Measurements from ENCODE around the gene RSU1. TPM values are rescaled to one million over a fixed set of nuclear protein-coding genes. Genes with fewer than 3 reads are reported as not detected.

RSU1 gene
- total RNA-seq, 1 donor from 2014 or later = 75.3 TPM

GRCh38 chr10:16770670-16771069, 46.6 kb downstream of the RSU1 start:
- no peaks in the 10 kb centered on the region for H3K27me3 ChIP-seq (ENCODE audit: control insufficient read depth, insufficient read depth, low read length)
- TF ChIP-seq, protein P1, sequence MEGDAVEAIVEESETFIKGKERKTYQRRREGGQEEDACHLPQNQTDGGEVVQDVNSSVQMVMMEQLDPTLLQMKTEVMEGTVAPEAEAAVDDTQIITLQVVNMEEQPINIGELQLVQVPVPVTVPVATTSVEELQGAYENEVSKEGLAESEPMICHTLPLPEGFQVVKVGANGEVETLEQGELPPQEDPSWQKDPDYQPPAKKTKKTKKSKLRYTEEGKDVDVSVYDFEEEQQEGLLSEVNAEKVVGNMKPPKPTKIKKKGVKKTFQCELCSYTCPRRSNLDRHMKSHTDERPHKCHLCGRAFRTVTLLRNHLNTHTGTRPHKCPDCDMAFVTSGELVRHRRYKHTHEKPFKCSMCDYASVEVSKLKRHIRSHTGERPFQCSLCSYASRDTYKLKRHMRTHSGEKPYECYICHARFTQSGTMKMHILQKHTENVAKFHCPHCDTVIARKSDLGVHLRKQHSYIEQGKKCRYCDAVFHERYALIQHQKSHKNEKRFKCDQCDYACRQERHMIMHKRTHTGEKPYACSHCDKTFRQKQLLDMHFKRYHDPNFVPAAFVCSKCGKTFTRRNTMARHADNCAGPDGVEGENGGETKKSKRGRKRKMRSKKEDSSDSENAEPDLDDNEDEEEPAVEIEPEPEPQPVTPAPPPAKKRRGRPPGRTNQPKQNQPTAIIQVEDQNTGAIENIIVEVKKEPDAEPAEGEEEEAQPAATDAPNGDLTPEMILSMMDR (IDR thresholded peaks at IDR 0.05; ENCODE audit: insufficient read depth, low read length, poor library complexity, severe bottlenecking) = no peak
- DNase-seq (ENCODE audit: low read depth) = no peak

GRCh38 chr10:16770141-16770540, 47.1 kb downstream of the RSU1 start:
- Histone ChIP-seq H3K36me3 (ENCODE audit: control insufficient read depth, insufficient read depth, low read length) (no peaks in the 10 kb centered on the region), H3K27me3 (ENCODE audit: control insufficient read depth, insufficient read depth, low read length) (no peaks in the 10 kb centered on the region), H3K4me3 (ENCODE audit: low read depth, low read length) (no peak overlapping the region)
- TF ChIP-seq, protein P1 (IDR thresholded peaks at IDR 0.05; ENCODE audit: insufficient read depth, low read length, poor library complexity, severe bottlenecking) = no peak
- no peak for DNase-seq (ENCODE audit: low read depth)

More at GRCh38 chr10:16770670-16771069, 46.6 kb downstream of the RSU1 start:
- no peaks in the 10 kb centered on the region for H3K36me3 ChIP-seq (ENCODE audit: control insufficient read depth, insufficient read depth, low read length)
- H3K4me3 ChIP-seq (ENCODE audit: low read depth, low read length) = no peak overlapping the region

GRCh38 chr10:16769331-16769730, 47.9 kb downstream of the RSU1 start:
- no peak for DNase-seq (ENCODE audit: low read depth)
- no peaks in the 10 kb centered on the region for H3K36me3 ChIP-seq (ENCODE audit: control insufficient read depth, insufficient read depth, low read length)
- TF ChIP-seq, protein P1 (IDR thresholded peaks at IDR 0.05; ENCODE audit: insufficient read depth, low read length, poor library complexity, severe bottlenecking) = no peak
- H3K27me3 ChIP-seq (ENCODE audit: control insufficient read depth, insufficient read depth, low read length) = no peaks in the 10 kb centered on the region
- H3K4me3 ChIP-seq (ENCODE audit: low read depth, low read length) = no peak overlapping the region

DNA sequence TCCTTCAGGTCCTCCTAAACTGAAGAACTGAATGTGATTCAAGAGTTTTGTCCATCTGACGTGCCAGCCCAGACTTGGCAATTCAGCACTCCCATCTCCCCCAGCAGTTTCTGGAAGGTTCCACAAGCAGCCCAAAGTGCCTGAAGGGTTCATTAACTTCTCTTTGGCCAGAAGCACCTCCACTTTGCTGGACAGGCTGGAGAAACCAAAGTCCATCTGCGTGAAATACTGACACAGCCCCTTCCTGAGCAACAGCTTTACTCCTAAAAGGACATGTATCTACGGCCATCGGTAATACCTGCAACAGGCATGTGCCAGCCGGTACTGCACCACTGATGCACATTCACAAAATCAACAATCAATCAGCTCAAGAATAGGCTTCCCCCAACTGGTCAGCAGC, 48.5 kb downstream of the RSU1 start:
- DNase-seq (ENCODE audit: low read depth) = no peak
- Histone ChIP-seq H3K4me3 (ENCODE audit: low read depth, low read length) (no peak overlapping the region), H3K27me3 (ENCODE audit: control insufficient read depth, insufficient read depth, low read length) (no peaks in the 10 kb centered on the region), H3K36me3 (ENCODE audit: control insufficient read depth, insufficient read depth, low read length) (no peaks in the 10 kb centered on the region)
- TF ChIP-seq, protein P1 (IDR thresholded peaks at IDR 0.05; ENCODE audit: insufficient read depth, low read length, poor library complexity, severe bottlenecking) = no peak

DNA sequence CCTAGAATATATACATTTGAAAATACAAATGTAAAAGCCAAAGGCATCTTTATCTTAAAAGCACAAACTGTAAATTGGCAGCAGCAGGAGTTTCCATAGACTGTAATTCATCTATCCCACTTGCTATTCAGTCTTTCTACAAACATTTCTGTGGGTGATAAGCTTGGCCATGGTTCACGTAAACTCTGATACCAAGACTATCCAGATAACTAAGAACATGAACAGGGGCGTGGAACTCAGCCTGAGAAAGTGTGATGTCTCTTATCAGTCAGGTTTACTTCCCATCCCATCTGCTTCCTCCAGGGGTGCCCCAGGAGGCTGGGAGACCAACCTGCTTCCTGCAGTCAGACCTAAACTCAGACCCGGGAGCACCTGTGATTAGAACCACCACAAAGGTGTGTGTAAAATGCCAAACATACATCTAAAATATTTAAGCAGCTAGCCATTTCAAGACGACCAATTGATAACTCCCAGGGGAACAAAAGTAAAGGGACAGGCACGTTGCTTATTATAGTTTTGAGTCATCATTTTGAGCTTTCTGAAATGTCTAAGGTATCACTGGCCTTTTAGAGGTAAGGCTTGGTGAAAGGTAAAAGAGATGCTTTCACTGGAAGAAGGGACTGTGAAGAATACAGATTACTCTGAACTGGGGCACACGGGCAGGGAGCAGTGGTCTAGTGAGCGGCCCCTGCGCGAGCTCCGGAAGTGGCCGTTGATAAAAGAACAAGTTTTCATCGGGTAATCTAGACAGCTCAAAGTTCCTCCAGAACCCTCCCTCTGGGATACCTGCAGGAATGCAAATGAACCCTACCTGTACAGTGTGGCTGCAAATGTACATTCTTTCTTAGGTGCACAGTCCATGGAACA, 51.5 kb downstream of the RSU1 start:
- DNase-seq (ENCODE audit: low read depth) = no peak
- Histone ChIP-seq H3K4me3 (ENCODE audit: low read depth, low read length) (no peak overlapping the region), H3K27me3 (ENCODE audit: control insufficient read depth, insufficient read depth, low read length) (no peaks in the 10 kb centered on the region), H3K36me3 (ENCODE audit: control insufficient read depth, insufficient read depth, low read length) (no peaks in the 10 kb centered on the region)
- TF ChIP-seq, protein P1 (IDR thresholded peaks at IDR 0.05; ENCODE audit: insufficient read depth, low read length, poor library complexity, severe bottlenecking) = no peak
